ENCODE data around the gene CTDSPL.

Gene CTDSPL

DNA sequence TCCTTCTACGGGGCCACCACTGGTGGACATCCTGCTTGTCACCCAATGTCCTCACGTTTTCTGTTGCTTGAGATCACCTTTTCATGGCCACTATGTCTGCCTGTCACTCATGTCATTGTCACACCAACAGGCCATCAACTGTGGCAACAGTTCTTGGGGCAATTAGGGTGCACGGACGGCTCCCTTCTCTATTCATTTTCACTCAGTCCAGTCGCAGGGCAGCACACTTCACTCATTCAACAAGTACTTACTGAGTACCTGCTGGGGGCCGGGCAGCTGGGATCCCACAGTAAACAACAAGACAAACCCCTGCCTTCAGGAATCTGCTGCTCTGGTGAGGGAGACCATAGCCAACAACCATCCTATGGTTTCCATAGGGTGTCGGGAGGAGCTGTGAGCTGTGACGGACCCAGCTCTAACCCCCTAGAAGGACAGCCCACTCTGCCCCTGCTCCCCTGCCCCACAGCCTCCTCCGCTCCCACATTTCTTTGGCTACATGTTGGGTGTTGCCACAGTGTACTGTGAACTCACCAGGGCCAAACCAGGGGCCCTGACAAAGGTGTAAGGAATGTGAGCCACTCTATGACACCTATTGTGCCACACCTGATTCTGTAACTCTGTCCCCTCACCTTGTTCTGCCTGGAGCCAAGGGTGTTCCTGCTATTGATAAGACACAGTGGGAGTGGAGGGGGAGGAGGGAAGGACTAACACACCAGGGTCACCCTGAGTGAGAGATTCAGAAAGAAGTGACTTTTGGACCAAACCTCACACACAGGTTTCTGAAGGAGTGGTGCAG is 130.8 kb downstream of the CTDSPL start:
- H3K4me3 ChIP-seq (ENCODE audit: low read length) = peak overlapping the region; percentile 51
- DNase-seq (ENCODE audit: low read depth) = peak; percentile 74
- TF ChIP-seq CTCF (IDR thresholded peaks at IDR 0.05; ENCODE audit: insufficient read depth, low read depth, low read length, missing control alignments) = no peak

DNA sequence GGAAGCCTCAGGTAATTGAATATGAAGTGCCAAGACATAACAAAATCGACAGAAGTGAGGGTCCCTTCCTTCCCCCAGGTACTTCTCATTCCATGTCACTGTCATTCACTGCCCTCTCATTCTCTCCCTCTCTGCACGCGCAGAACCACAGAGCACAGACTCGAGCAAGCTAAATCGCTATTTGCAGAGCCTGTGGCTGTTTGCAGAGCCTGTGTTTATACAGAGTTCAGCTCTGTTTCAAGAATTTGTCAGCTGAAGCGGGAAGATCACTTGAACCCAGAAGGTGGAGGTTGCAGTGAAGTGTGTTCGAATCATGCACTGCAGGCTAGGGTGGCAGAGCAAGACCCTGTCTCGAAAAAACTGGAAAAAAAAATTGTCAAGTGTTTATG is 131.4 kb downstream of the CTDSPL start:
- no peak for DNase-seq (ENCODE audit: low read depth)
- no peak for TF ChIP-seq CTCF (IDR thresholded peaks at IDR 0.05; ENCODE audit: insufficient read depth, low read depth, low read length, missing control alignments)
- no peak overlapping the region for H3K4me3 ChIP-seq (ENCODE audit: low read length)

DNA sequence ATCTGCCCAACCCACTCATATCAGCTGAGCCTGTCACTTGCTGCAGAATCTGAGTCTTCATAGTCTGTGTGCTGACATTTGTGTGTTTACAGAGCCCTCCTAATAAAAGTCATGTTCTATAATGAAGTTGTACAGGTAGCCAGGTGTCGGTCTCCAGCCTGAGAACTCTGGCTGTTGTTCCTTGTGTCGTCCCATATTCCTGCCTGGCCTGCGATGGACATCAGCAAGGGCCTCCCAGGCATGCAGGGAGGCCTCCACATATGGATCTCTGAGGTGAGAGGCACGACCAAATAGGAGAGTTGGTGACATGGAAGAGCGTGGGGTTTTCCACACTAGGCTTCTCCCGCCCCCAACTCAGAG is 131.8 kb downstream of the CTDSPL start:
- TF ChIP-seq CTCF (IDR thresholded peaks at IDR 0.05; ENCODE audit: insufficient read depth, low read depth, low read length, missing control alignments) = no peak
- H3K4me3 ChIP-seq (ENCODE audit: low read length) = no peak overlapping the region
- no peak for DNase-seq (ENCODE audit: low read depth)

DNA sequence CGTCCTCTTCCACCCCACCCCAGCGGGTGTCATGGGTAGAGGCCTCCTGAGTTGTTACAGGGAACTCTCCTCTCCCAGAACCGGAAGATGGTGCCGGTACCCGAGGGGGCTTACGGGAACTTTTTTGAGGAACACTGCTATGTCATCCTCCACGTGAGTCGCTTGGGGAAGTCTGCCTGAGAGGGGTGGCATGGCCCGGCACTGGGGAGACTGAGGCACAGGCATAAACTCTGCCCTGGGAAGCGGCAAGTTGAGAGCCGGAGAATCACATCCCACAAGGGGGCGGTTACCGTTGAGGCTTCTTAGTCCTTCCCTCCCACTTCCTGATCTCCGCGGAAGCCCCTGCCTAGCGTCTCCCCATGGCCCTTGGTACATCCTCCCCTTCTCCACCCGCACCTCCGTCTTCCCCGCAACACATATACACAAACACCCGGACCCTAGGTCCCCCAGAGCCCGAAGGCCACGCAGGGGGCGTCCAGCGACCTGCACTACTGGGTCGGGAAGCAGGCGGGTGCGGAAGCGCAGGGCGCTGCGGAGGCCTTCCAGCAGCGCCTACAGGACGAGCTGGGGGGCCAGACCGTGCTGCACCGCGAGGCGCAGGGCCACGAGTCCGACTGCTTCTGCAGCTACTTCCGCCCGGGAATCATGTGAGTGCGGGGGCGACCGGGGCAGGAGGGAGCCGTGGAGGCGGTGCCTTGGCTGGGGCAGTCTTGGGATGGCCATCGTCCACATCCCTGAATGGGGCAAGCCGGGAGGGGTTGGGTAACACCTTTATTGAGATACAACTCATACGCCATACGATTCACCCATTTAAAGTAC is 132.3 kb downstream of the CTDSPL start:
- peak; percentile 9 for TF ChIP-seq CTCF (IDR thresholded peaks at IDR 0.05; ENCODE audit: insufficient read depth, low read depth, low read length, missing control alignments)
- peak; percentile 52 for DNase-seq (ENCODE audit: low read depth)
- peak overlapping the region; percentile 41 for H3K4me3 ChIP-seq (ENCODE audit: low read length)

- DNase-seq (ENCODE audit: low read depth) = no peak
- TF ChIP-seq CTCF (IDR thresholded peaks at IDR 0.05; ENCODE audit: insufficient read depth, low read depth, low read length, missing control alignments) = no peak
- H3K4me3 ChIP-seq (ENCODE audit: low read length) = peak overlapping the region; percentile 41
Measured at GRCh38 chr3:37994639-37994972, 132.9 kb downstream of the CTDSPL start.

DNA sequence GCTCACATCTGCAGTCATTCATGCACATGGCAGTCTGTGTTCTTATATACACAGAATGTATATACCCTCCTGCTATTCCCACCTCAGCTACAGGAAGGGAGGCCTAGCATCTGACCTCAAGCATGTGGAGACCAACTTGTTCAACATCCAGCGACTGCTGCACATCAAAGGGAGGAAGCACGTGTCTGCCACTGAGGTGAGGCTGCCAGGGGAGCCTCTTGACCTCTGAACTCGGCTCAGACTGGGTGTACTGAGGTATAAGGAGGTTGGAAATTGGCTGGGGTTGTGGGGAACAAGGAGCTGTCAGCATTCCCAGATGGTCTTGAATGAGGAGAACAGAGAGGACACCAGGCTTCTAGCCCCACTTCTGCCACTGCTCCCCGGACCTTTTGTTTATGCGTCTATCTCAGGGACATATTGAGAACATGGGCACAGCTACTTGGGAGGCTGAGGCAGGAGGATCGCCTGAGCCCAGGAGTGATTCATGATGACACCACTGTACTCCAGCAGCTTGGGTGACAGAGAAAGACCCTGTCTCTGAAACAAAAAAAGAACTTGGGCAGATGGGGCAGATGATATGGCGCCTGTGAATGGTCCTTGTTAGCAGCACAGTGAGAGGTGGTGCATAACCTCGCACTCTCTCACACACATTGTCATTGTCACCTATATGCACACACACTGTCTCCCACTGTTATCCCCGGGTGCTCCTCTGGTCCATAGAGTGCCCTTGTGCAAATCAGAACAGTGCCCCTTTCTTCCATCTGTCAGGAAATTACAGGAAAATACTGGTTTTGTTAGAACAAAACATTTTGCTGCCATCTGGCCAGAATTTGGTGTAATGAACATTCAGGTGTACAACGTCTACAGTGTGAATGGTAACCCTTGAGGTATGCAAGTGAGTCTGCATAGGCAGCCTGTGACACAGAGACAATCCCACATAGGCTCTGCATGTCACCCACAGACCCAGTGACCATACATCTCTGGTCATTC is 134.3 kb downstream of the CTDSPL start:
- no peak for TF ChIP-seq CTCF (IDR thresholded peaks at IDR 0.05; ENCODE audit: insufficient read depth, low read depth, low read length, missing control alignments)
- no peak overlapping the region for H3K4me3 ChIP-seq (ENCODE audit: low read length)
- no peak for DNase-seq (ENCODE audit: low read depth)
